ENCODE results near the gene FOXG1. TPM values are rescaled to one million over a fixed set of nuclear protein-coding genes. Genes with fewer than 3 reads are reported as not detected.

FOXG1 gene
- total and polyA plus RNA-seq, 9 of the 15 experiments (the other 6 are each of a cell fraction or from before 2014, with no cell fraction given) = 0.56 to 3.7 (median 0.85) TPM

DNA sequence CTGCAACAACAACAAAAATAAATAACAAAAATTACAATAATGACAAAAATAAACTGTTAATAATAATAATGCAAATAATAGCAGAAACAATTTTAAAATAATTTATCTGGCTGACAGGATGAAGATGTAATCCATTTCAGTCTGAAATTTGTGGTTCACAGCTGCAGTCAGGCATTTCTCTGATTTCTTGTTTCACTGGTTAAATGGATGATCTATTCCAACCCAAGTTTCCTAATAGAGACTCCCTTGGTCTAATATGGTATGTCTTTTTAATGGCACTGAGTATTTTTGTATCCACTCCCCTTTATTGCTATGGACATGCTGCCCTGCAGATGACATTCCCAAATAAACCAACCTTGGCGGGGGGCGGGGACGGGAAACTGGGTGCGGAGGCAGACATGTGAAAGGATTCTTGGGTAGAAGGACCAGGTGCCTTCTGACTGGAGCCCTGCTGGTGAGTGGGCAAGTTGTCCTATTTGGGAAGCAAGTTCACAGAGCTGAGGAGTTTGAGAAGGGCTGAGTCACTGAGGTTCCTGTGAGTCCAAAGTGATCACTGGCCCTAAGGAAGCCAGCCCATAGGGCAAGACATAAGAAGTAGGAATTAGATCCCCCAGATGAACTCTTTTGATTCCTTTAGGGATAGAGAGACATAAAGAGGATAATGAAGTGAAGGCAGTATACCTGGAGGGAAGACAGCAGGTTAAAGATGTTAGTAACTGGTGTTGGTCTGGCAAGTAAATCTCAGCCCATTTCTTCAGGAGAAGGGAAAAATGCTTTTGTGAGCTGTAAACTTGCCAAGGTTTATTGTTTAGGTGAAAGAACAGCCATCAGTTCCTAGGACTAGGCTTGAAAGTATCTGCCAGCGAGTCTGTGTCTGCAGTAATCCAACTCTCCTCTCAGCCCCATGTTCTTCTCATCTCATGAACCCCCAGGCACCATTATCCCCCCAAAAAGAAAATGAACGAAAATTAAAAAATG lies 14.5 kb downstream of the FOXG1 start:
- ATAC-seq = peak; percentile 44; the same call in 2 of the 3 replicates
- Histone ChIP-seq H3K36me3 (ENCODE audit: control insufficient read depth, insufficient read depth, low read length) (no peaks in the 10 kb centered on the region), H2AFZ (ENCODE audit: low read depth, low read length) (no peak overlapping the region), H3K4me2 (ENCODE audit: insufficient read depth, low read length) (no peak overlapping the region), H3K4me3 (no peak overlapping the region), H3K79me2 (ENCODE audit: control insufficient read depth, insufficient read depth, low read length) (no peaks in the 10 kb centered on the region), H3K9ac (ENCODE audit: insufficient read depth in 1 of 2, low read depth in 2 of 2, low read length in 2 of 2) (no peak overlapping the region), H3K9me1 (ENCODE audit: control insufficient read depth, insufficient read depth, low read length) (no peaks in the 10 kb centered on the region), H3K27ac (ENCODE audit: extremely low read depth, low read depth, low read length) (no peak overlapping the region), H3K27me3 (ENCODE audit: control insufficient read depth in 2 of 2, insufficient read depth in 2 of 2, low read length in 2 of 2) (peaks cover 3 to 7% of the 10 kb centered on the region in 2 experiments; a peak in 3 of 5 replicates), H3K9me3 (replicated peaks; ENCODE audit: control insufficient read depth, insufficient read depth, low read depth, low read length) (no peaks in the 10 kb centered on the region), H3K4me1 (replicated peaks in 1 of 2; ENCODE audit: control insufficient read depth in 2 of 2, insufficient read depth in 2 of 2, low read length in 2 of 2) (no peaks in the 10 kb centered on the region), H4K20me1 (replicated peaks; ENCODE audit: control insufficient read depth, insufficient read depth, low read length) (no peaks in the 10 kb centered on the region)
- no peak for DNase-seq (ENCODE audit: extremely low read depth in 1 of 4, low spot score in 3 of 4)
- FAIRE-seq = no peak
- in situ Hi-C loops (cut with MboI) = no loop called here
- 0% methylated on average over 3 of the region's 6 CpGs for WGBS (ENCODE audit: insufficient coverage, low coverage, missing lambda C conversion rate)
- POLR2A ChIA-PET = no interaction called here
- CTCF ChIA-PET (ENCODE audit: low intra/inter-chr PET ratio) = no interaction called here
- no TSS peak for BruUV-seq (replicated peaks)
- intact Hi-C loops (cut with micrococcal nuclease) = no loop called here
- TF ChIP-seq ZC3H4 (CRISPR knock-in tag; IDR thresholded peaks at IDR 0.05; ENCODE audit: borderline replicate concordance) (no peak), DEAF1 (CRISPR knock-in tag; IDR thresholded peaks at IDR 0.05) (no peak), ZBTB17 (CRISPR knock-in tag; IDR thresholded peaks at IDR 0.05) (no peak), ZNF766 (CRISPR knock-in tag; conservative IDR thresholded peaks at IDR 0.05) (no peak), NCOA4 (IDR thresholded peaks at IDR 0.05; ENCODE audit: partially characterized antibody) (no peak), MBD2 (IDR thresholded peaks at IDR 0.05; ENCODE audit: borderline replicate concordance, low read depth) (no peak), JUNB (CRISPR knock-in tag; conservative IDR thresholded peaks at IDR 0.05) (no peak), GABPA (tag; conservative IDR thresholded peaks at IDR 0.05; ENCODE audit: low read depth) (no peak), ETS2 (tag; IDR thresholded peaks at IDR 0.05; ENCODE audit: borderline replicate concordance, poor library complexity, severe bottlenecking) (no peak), E2F3 (CRISPR knock-in tag; IDR thresholded peaks at IDR 0.05) (no peak), ZNF696 (CRISPR knock-in tag; conservative IDR thresholded peaks at IDR 0.05) (no peak), ZNF77 (CRISPR knock-in tag; IDR thresholded peaks at IDR 0.05) (no peak)
- TF ChIP-seq, protein P1, sequence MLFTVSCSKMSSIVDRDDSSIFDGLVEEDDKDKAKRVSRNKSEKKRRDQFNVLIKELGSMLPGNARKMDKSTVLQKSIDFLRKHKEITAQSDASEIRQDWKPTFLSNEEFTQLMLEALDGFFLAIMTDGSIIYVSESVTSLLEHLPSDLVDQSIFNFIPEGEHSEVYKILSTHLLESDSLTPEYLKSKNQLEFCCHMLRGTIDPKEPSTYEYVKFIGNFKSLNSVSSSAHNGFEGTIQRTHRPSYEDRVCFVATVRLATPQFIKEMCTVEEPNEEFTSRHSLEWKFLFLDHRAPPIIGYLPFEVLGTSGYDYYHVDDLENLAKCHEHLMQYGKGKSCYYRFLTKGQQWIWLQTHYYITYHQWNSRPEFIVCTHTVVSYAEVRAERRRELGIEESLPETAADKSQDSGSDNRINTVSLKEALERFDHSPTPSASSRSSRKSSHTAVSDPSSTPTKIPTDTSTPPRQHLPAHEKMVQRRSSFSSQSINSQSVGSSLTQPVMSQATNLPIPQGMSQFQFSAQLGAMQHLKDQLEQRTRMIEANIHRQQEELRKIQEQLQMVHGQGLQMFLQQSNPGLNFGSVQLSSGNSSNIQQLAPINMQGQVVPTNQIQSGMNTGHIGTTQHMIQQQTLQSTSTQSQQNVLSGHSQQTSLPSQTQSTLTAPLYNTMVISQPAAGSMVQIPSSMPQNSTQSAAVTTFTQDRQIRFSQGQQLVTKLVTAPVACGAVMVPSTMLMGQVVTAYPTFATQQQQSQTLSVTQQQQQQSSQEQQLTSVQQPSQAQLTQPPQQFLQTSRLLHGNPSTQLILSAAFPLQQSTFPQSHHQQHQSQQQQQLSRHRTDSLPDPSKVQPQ (CRISPR knock-in tag; IDR thresholded peaks at IDR 0.05; ENCODE audit: borderline replicate concordance) = no peak
- TF ChIP-seq, protein P2, sequence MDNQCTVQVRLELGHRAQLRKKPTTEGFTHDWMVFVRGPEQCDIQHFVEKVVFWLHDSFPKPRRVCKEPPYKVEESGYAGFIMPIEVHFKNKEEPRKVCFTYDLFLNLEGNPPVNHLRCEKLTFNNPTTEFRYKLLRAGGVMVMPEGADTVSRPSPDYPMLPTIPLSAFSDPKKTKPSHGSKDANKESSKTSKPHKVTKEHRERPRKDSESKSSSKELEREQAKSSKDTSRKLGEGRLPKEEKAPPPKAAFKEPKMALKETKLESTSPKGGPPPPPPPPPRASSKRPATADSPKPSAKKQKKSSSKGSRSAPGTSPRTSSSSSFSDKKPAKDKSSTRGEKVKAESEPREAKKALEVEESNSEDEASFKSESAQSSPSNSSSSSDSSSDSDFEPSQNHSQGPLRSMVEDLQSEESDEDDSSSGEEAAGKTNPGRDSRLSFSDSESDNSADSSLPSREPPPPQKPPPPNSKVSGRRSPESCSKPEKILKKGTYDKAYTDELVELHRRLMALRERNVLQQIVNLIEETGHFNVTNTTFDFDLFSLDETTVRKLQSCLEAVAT (IDR thresholded peaks at IDR 0.05) = no peak
- TF ChIP-seq, protein P3, sequence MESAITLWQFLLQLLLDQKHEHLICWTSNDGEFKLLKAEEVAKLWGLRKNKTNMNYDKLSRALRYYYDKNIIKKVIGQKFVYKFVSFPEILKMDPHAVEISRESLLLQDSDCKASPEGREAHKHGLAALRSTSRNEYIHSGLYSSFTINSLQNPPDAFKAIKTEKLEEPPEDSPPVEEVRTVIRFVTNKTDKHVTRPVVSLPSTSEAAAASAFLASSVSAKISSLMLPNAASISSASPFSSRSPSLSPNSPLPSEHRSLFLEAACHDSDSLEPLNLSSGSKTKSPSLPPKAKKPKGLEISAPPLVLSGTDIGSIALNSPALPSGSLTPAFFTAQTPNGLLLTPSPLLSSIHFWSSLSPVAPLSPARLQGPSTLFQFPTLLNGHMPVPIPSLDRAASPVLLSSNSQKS (CRISPR knock-in tag; IDR thresholded peaks at IDR 0.05) = no peak
